GM19467 (cell line): Measurements from ENCODE around the gene NLK.
A peak's percentile ranks its signal among the peaks of the same experiment; 100 is the strongest.

Source experiments
- ATAC-seq: cut with Tn5 transposase; IDR thresholded peaks from one replicate; pipeline ENCODE4 v1.9.1; 2021; ENCODE audit warnings: mild to moderate bottlenecking, moderate library complexity; ENCODE audit not compliant: unreplicated experiment

Gene NLK

GRCh38 chr17:28039251-28039650 lies 3.2 kb upstream of the NLK start:
- ATAC-seq, result no peak

- no peak for ATAC-seq
Observed at GRCh38 chr17:28040406-28040805, 2.1 kb upstream of the NLK start.

GRCh38 chr17:28041068-28041843 lies 1.2 kb upstream of the NLK start:
- ATAC-seq, result peak; percentile 86

- peak; percentile 9 for ATAC-seq
Observed at GRCh38 chr17:28041844-28042656, 427 bp upstream of the NLK start.

GRCh38 chr17:28042721-28043291 lies 329 bp downstream of the NLK start:
- no peak for ATAC-seq

GRCh38 chr17:28043296-28043695 lies 819 bp downstream of the NLK start:
- no peak for ATAC-seq

GRCh38 chr17:28043741-28044140 lies 1.3 kb downstream of the NLK start:
- no peak for ATAC-seq

- ATAC-seq, result no peak
Observed at GRCh38 chr17:28045304-28045703, 2.8 kb downstream of the NLK start.

GRCh38 chr17:28046034-28046825 lies 3.8 kb downstream of the NLK start:
- no peak for ATAC-seq

GRCh38 chr17:28047806-28048205 lies 5.3 kb downstream of the NLK start:
- ATAC-seq, result no peak

GRCh38 chr17:28049071-28049470 lies 6.6 kb downstream of the NLK start:
- no peak for ATAC-seq

- no peak for ATAC-seq
Observed at GRCh38 chr17:28053044-28053670, 10.7 kb downstream of the NLK start.

- no peak for ATAC-seq
Observed at GRCh38 chr17:28053725-28054124, 11.2 kb downstream of the NLK start.

- ATAC-seq, result no peak
Observed at GRCh38 chr17:28055546-28056275, 13.2 kb downstream of the NLK start.

- ATAC-seq, result no peak
Observed at GRCh38 chr17:28056276-28056620, 13.8 kb downstream of the NLK start.

- ATAC-seq, result peak; percentile 77
Observed at GRCh38 chr17:28057731-28058246, 15.3 kb downstream of the NLK start.

GRCh38 chr17:28059675-28060074 lies 17.2 kb downstream of the NLK start:
- no peak for ATAC-seq

GRCh38 chr17:28065706-28066105 lies 23.2 kb downstream of the NLK start:
- ATAC-seq, result no peak

GRCh38 chr17:28069061-28069460 lies 26.6 kb downstream of the NLK start:
- ATAC-seq, result no peak

GRCh38 chr17:28071179-28071578 lies 28.7 kb downstream of the NLK start:
- no peak for ATAC-seq
